PC-3 (cell line): ENCODE data around the gene TNRC6B. TPM values are rescaled to one million over a fixed set of nuclear protein-coding genes. Genes with fewer than 3 reads are reported as not detected.

Experiments
- ATAC-seq: fragments of 200-7000 bp; cut with Tn5 transposase; 2 replicates; pipeline ENCODE4 v1.9.1; 2020; ENCODE audit warnings: mild to moderate bottlenecking, moderate library complexity
- BruUV-seq: library from RNA; stranded (reverse); fragments of 400-500 nt; replicated peaks from 2 replicates; lab custom pipeline; 2021; lab: Mats Ljungman, UMichigan
- CTCF ChIA-PET: fragments of 300-600 bp; sonication (Branson Sonifier 250); formaldehyde crosslinking; loops from one replicate; lab custom pipeline; 2022; ENCODE audit warnings: antibody characterized with exemption; lab: Charles Lee
- POLR2A ChIA-PET: fragments of 300-600 bp; sonication (Branson Sonifier 250); formaldehyde crosslinking; loops from one replicate; lab custom pipeline; 2022; ENCODE audit warnings: antibody characterized with exemption; ENCODE audit not compliant: unreplicated experiment; lab: Charles Lee
- DNase-seq: peaks from one replicate; pipeline ENCODE4 v3.0.0-alpha.2; 2015
- H2AFZ ChIP-seq: fragments of 300-600 bp; sonication (generic); 2 replicates; pipeline ENCODE4 v1.6.0; 2016; ENCODE audit warnings: antibody characterized with exemption, low read length
- H3F3A ChIP-seq: fragments of 300-600 bp; sonication (generic); one replicate; pipeline ENCODE4 v1.6.0; 2017; ENCODE audit warnings: antibody characterized with exemption, low read length, control low read depth, mild to moderate bottlenecking; ENCODE audit not compliant: unreplicated experiment
- H3K27ac ChIP-seq: fragments of 300-600 bp; sonication (generic); 2 replicates; pipeline ENCODE4 v1.5.1; 2016; ENCODE audit warnings: mild to moderate bottlenecking, low read length
- H3K27me3 ChIP-seq: fragments of 300-600 bp; sonication (generic); 2 replicates; pipeline ENCODE4 v1.6.1; 2016; ENCODE audit warnings: low read length, mixed read lengths
- H3K36me3 ChIP-seq: fragments of 300-600 bp; sonication (generic); 2 replicates; pipeline ENCODE4 v1.6.1; 2016; ENCODE audit warnings: low read depth, mixed run types, low read length, mixed read lengths
- H3K4me1 ChIP-seq: fragments of 300-600 bp; sonication (generic); 2 replicates; pipeline ENCODE4 v1.5.1; 2016; ENCODE audit warnings: low read length; ENCODE audit not compliant: insufficient read depth
- H3K4me2 ChIP-seq: fragments of 300-600 bp; sonication (generic); 2 replicates; pipeline ENCODE4 v1.6.0; 2016; ENCODE audit warnings: low read length
- H3K4me3 ChIP-seq: fragments of 300-600 bp; sonication (generic); 2 replicates; pipeline ENCODE4 v1.5.1; 2016; ENCODE audit warnings: mild to moderate bottlenecking, low read length, mixed read lengths
- H3K79me2 ChIP-seq: fragments of 300-600 bp; sonication (generic); 2 replicates; pipeline ENCODE4 v1.6.1; 2017; ENCODE audit warnings: low read length, mixed read lengths
- H3K9ac ChIP-seq: fragments of 300-600 bp; sonication (generic); 2 replicates; pipeline ENCODE4 v1.6.0; 2016; ENCODE audit warnings: mild to moderate bottlenecking, low read length
- H3K9me2 ChIP-seq: fragments of 300-600 bp; sonication (generic); replicated peaks from 2 replicates; pipeline ENCODE4 v1.6.1; 2016; ENCODE audit warnings: mixed run types, low read length, mixed read lengths
- H3K9me3 ChIP-seq: fragments of 300-600 bp; sonication (generic); 2 replicates; pipeline ENCODE4 v1.6.1; 2016; ENCODE audit warnings: low read length, mixed read lengths
- H4K20me1 ChIP-seq: fragments of 300-600 bp; sonication (generic); 2 replicates; pipeline ENCODE4 v1.6.1; 2016; ENCODE audit warnings: low read length, mixed read lengths
- EZH2 ChIP-seq: fragments of 300-600 bp; sonication (generic); IDR thresholded peaks from one replicate; pipeline ENCODE4 v1.6.1; 2017; ENCODE audit warnings: antibody characterized with exemption, mild to moderate bottlenecking, low read length; ENCODE audit not compliant: unreplicated experiment
- EZH2phosphoT487 ChIP-seq: fragments of 300-600 bp; sonication (generic); IDR thresholded peaks from 2 replicates; pipeline ENCODE4 v1.6.1; 2018; ENCODE audit warnings: mild to moderate bottlenecking, antibody characterized with exemption, low read length, borderline replicate concordance
- intact Hi-C: fragments of 100-400 bp; cut with micrococcal nuclease; formaldehyde crosslinking; loops from 2 replicates; pipeline ENCODE4 v1.9.0; 2023
- total RNA-seq: library from RNA; depleted of rRNA; stranded (reverse); fragments of >200 nt; gene quantifications from 2 replicates; pipeline ENCODE4 v1.2.3, GENCODE V29; 2014
- TF ChIP-seq, protein P1 (sequence below): fragments of 300-600 bp; sonication (generic); conservative IDR thresholded peaks from 2 replicates; pipeline ENCODE4 v1.5.1; 2017; ENCODE audit warnings: antibody characterized with exemption, low read depth, mild to moderate bottlenecking, low read length

The TNRC6B gene
- total RNA-seq, 1 experiment from 2014 or later, result 21.3 TPM

DNA sequence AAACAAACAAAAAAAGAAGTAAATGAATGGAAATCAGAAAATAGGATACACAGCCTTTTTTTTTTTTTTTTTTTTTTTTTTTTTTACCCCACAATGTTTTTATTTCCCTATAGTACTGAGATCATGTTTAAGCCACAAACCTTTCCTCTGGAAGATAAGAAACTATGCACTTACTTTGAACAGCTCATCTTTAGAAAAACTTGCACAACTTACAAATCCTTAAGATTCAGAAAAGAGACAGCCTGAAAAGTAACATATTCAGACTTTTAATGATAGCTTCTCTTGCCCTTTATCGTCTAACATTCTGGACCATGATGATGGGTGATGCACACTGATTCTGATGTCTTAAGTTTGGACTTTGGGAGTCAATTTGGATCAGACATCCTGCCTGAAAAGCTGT lies 80.3 kb downstream of the TNRC6B start:
- no TSS peak for BruUV-seq
- DNase-seq, result no peak

DNA sequence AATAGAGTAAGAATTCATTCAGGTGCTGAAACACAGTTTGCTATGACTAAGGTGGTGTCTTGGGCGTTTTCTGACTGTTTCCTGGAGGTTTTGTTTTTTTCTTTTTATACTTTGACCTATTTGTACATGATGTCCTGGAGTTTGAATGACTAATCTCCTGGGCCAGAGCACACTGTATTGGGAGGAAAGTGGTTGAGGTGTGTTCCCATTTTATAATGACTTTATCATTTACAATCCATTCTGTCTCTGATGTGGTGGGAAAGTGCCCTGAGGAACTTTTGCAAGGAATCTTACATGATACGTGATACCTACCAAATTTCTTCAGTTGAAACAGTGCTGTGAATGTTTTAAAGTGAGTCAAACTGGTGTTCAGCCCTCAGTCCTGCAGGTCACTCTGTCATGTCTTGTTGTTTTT lies 80.8 kb downstream of the TNRC6B start:
- Histone ChIP-seq H3K79me2 (peaks cover 20% of the 10 kb centered on the region), H3F3A (no peaks in the 10 kb centered on the region), H3K36me3 (peaks cover 3% of the 10 kb centered on the region; the same call in 1 of the 2 replicates), H4K20me1 (no peaks in the 10 kb centered on the region), H3K9me2 (no peaks in the 10 kb centered on the region), H3K9ac (no peak overlapping the region), H3K4me3 (no peak overlapping the region), H3K4me1 (peaks cover 19% of the 10 kb centered on the region), H3K9me3 (no peaks in the 10 kb centered on the region), H3K27ac (peak overlapping the region; percentile 84), H2AFZ (no peak overlapping the region), H3K27me3 (no peaks in the 10 kb centered on the region), H3K4me2 (peak overlapping the region; percentile 66)
- DNase-seq, result peak; percentile 87
- TF ChIP-seq EZH2 (no peak), EZH2phosphoT487 (no peak)
- TF ChIP-seq, protein P1, sequence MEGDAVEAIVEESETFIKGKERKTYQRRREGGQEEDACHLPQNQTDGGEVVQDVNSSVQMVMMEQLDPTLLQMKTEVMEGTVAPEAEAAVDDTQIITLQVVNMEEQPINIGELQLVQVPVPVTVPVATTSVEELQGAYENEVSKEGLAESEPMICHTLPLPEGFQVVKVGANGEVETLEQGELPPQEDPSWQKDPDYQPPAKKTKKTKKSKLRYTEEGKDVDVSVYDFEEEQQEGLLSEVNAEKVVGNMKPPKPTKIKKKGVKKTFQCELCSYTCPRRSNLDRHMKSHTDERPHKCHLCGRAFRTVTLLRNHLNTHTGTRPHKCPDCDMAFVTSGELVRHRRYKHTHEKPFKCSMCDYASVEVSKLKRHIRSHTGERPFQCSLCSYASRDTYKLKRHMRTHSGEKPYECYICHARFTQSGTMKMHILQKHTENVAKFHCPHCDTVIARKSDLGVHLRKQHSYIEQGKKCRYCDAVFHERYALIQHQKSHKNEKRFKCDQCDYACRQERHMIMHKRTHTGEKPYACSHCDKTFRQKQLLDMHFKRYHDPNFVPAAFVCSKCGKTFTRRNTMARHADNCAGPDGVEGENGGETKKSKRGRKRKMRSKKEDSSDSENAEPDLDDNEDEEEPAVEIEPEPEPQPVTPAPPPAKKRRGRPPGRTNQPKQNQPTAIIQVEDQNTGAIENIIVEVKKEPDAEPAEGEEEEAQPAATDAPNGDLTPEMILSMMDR, result no peak
- CTCF ChIA-PET, result no interaction called here
- intact Hi-C loops, result loop anchor here (2.0 kb wide), 1 partner anchor 18 kb away; no protein-coding TSS in a partner anchor
- BruUV-seq, result no TSS peak
- POLR2A ChIA-PET, result no interaction called here
- ATAC-seq, result peak; percentile 97

More for the DNA sequence above, 80.3 kb downstream of the TNRC6B start:
- Histone ChIP-seq H3K27me3 (no peaks in the 10 kb centered on the region), H3F3A (no peaks in the 10 kb centered on the region), H3K27ac (peak overlapping the region; percentile 84), H4K20me1 (no peaks in the 10 kb centered on the region), H3K9ac (no peak overlapping the region), H3K4me3 (no peak overlapping the region), H3K4me2 (peak overlapping the region; percentile 66), H3K4me1 (peaks cover 19% of the 10 kb centered on the region), H3K79me2 (peaks cover 20% of the 10 kb centered on the region), H3K36me3 (peaks cover 3% of the 10 kb centered on the region; the same call in 1 of the 2 replicates), H3K9me2 (no peaks in the 10 kb centered on the region), H2AFZ (no peak overlapping the region), H3K9me3 (no peaks in the 10 kb centered on the region)
- ATAC-seq, result peak; percentile 7; the same call in 1 of the 2 replicates
- ChIA-PET POLR2A (no interaction called here), CTCF (no interaction called here)
- intact Hi-C loops, result loop anchor here (2.0 kb wide), 1 partner anchor 17 kb away; no protein-coding TSS in a partner anchor
- TF ChIP-seq EZH2 (no peak), EZH2phosphoT487 (no peak)
- TF ChIP-seq, protein P1, result no peak

DNA sequence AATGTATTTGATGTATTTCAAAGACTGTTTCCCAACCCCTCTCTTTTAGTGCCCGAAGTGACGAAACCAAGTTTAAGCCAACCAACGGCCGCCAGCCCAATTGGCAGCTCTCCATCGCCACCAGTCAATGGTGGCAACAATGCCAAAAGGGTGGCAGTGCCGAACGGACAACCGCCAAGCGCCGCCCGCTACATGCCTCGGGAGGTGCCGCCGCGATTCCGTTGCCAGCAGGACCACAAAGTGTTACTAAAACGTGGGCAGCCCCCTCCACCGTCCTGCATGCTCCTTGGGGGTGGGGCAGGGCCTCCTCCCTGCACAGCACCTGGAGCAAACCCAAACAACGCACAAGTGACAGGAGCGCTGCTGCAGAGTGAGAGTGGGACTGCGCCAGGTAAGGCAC lies 84.1 kb downstream of the TNRC6B start:
- H4K20me1 ChIP-seq, result no peaks in the 10 kb centered on the region
- no peak for DNase-seq
- no peaks in the 10 kb centered on the region for H3K9me2 ChIP-seq
- peaks cover 12% of the 10 kb centered on the region for H3K36me3 ChIP-seq
- ChIA-PET POLR2A (no interaction called here), CTCF (no interaction called here)
- no peak overlapping the region for H2AFZ ChIP-seq
- H3K4me1 ChIP-seq, result peaks cover 19% of the 10 kb centered on the region
- peaks cover 17% of the 10 kb centered on the region for H3K79me2 ChIP-seq
- H3F3A ChIP-seq, result no peaks in the 10 kb centered on the region
- no peak overlapping the region for H3K9ac ChIP-seq
- no peak overlapping the region for H3K27ac ChIP-seq
- intact Hi-C loops, result no loop called here
- TF ChIP-seq EZH2 (no peak), EZH2phosphoT487 (no peak)
- TF ChIP-seq, protein P1, result no peak
- BruUV-seq, result no TSS peak
- ATAC-seq, result no peak
- H3K4me3 ChIP-seq, result no peak overlapping the region
- H3K9me3 ChIP-seq, result no peaks in the 10 kb centered on the region
- no peak overlapping the region for H3K4me2 ChIP-seq
- no peaks in the 10 kb centered on the region for H3K27me3 ChIP-seq
